ENCODE results near the gene DACH1.

GRCh38 chr13:71798707-71799106 lies 68.3 kb downstream of the DACH1 start:
- TF ChIP-seq CTCF (IDR thresholded peaks at IDR 0.05): no peak
- no peak for TF ChIP-seq POLR2A (IDR thresholded peaks at IDR 0.05)

Measured in lower leg skin (tissue), 3 donors.